ENCODE measurements around the gene ASIC4.

The ASIC4 gene

GRCh38 chr2:219569635-219570034 is 55.4 kb downstream of the ASIC4 start:
- DNase-seq (ENCODE audit: low spot score) = no peak

DNA sequence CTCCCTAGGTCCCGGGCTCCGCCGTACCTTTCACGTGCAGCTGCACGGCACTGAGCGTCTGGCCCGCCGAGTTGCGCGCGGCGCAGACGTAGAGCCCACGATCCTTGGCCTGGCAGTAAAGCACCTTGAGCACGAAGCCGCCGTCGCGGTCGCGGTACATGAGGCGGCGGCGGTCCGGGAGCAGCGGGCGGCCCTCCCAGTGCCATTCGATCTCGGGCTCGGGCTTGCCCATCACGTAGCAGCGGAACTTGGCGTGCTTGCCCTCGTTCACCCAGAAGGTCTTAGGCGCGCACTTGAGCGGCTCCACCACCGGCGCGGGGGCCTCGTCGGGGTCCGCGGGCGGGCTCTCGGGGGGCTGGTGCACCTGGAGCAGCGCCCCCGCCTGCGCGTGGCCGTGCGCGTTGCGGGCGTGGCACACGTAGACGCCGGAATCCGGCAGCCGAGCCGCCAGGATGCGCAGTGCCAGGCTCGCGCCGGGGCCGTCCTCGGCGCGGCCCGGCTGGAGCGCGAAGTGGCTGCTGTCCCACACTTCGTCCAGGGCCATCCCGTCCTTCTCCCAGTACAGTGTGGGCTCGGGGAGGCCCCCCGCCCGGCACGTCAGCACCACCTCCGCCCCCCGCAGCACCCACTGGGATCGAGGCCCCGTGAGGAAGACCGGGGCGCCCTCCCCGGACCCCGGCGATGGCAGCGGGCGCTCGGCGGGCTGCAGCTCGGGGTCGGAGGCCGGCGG is 56.1 kb downstream of the ASIC4 start:
- DNase-seq (ENCODE audit: low spot score) = peak; percentile 72

- DNase-seq (ENCODE audit: low spot score) = peak; percentile 12
These were observed 56.6 kb downstream of the ASIC4 start for GRCh38 chr2:219570924-219571310.

GRCh38 chr2:219571311-219572236 is 57.3 kb downstream of the ASIC4 start, which contains the start of gene OBSL1:
TSS of gene OBSL1 (minus strand) at chr2:219571539. CDS start at chr2:219571232, 307 bp downstream.
- DNase-seq (ENCODE audit: low spot score) = peak; percentile 72

DNA sequence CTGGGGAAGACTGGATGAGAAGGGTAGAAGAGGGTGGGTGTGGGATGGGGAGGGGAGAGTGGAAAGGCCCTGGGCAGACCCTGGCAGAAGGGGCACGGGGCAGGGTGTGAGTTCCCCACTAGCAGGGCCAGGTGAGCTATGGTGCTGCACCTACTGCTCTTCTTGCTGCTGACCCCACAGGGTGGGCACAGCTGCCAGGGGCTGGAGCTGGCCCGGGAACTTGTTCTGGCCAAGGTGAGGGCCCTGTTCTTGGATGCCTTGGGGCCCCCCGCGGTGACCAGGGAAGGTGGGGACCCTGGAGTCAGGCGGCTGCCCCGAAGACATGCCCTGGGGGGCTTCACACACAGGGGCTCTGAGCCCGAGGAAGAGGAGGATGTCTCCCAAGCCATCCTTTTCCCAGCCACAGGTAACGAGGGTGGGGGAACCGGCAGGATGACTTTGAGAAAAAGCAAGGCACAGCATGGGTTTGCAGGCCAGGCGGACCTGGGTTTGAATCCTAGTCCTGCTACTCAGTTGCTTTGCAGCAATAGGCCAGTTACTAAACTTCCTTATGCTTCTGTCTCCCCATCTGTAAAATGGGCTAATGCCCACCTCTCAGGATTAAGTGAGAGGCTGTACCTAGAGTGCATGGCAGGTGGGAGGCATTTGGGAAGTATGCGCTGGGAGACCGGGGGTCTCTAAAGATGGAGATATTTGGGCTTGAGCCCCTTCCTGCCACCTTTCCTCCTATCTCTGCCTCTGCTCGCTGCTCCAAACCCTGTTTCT is 58.1 kb downstream of the ASIC4 start, which contains the start of gene INHA:
Gene INHA (plus strand): TSS at position 74 of the 765 bp plus-strand sequence. CDS start 65 bp downstream, at position 139.
- no peak for DNase-seq (ENCODE audit: low spot score)

GRCh38 chr2:219573166-219573565 is 58.9 kb downstream of the ASIC4 start:
- no peak for DNase-seq (ENCODE audit: low spot score)

GRCh38 chr2:219574484-219575311 is 60.4 kb downstream of the ASIC4 start:
- no peak for DNase-seq (ENCODE audit: low spot score)

DNA sequence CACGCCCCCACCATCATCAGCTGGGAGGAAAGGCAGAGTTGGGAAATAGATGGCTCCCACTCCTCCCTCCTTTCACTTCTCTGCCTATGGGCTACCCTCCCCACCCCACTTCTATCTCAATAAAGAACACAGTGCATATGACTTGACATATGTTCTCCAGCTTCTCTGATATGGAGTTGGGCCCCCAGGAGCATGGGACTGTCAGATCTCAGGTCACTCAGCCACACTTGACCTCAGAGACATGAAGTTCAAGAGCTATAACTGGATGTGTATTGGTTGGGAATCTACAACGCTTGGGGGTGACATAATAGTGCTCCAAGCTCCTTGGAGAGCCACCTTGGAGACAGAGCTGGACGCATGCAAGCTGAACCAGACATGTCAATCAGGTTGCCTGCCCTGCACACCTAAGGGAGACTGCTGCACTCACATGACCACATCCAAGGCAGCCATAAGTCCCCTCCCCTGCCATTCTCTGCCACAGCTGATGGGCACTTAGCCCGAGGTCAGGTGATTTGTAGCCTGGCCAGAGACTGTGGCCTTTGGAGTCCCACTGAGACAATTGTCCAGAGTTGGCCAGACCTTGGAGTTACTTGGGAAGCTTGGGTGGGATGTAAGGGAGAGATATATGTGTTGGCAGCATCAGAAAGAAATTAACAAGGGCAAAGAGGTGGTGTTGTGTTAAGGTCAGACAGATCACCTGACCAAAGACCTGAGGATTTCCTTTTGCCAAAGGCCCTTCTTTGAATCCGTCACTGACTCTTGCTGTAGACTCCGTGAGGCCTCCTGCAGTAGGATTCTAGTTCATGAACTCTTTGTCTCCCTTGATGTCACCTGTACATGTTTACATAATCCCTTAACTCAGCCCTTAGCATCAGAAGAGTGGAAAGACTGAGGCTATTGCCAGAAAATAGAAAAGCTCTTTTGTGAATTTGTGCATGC is 61.6 kb downstream of the ASIC4 start:
- DNase-seq (ENCODE audit: low spot score) = no peak

GRCh38 chr2:219576505-219577388 is 62.5 kb downstream of the ASIC4 start:
- DNase-seq (ENCODE audit: low spot score) = no peak

DNA sequence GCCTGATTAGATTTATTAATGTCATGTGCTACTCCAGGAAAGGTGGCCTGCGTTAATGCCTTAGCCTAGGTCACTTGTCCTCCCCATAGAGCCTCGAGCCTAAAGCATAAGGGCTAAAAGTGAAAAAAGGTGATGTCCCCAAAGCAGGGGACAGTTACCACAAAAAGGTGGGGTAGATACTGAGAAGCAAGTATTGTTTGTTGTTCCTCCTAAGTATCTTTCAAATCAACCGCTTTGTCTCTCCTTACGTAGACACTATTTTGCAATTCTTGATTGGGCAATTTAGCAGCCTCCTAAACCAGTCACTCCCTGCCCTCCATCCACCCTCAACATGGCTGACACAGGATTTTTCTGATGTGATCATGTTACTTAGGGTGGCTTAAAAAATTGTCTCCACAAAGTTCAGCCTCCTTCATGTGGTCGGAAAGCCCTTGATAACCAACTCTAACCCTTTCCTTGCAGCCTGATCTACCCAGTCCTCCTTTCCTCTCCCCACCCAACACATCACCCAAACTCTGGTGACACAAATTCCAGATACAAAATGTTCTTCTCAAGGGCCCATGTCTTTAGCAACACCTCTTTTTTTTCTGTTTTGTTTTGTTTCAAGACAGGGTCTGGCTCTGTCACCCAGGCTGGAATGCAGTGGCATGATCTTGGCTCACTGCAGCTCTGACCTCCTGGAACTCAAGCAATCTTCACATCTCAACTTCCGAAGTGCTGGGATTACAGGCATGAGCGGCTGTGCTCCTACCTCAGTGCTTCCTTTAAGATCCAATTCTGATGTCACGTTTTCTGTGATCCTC is 64.7 kb downstream of the ASIC4 start:
- DNase-seq (ENCODE audit: low spot score) = no peak

GRCh38 chr2:219581346-219581745 is 67.1 kb downstream of the ASIC4 start:
- no peak for DNase-seq (ENCODE audit: low spot score)

Measured in AG08395 (cell line).